Measurements from ENCODE around the gene SEC23B. TPM values are rescaled to one million over a fixed set of nuclear protein-coding genes. Genes with fewer than 3 reads are reported as not detected.
"Not testable (repeated sequence)": the region's sequence is repeated elsewhere in the genome, so short reads cannot be mapped to it uniquely, and the experiment has no call there.

The SEC23B gene
- total RNA-seq, 1 experiment from 2014 or later = 61.3 TPM

- POLR2A ChIA-PET = interaction anchor here (0.7 kb wide), 1 partner anchor 107 kb away, joined by 3 read pairs; no protein-coding TSS in a partner anchor
- H3K9me3 ChIP-seq (ENCODE audit: control insufficient read depth, insufficient read depth, low read depth, low read length) = no peaks in the 10 kb centered on the region
- intact Hi-C loops (cut with micrococcal nuclease; ENCODE audit: unreplicated experiment) (no loop called here), in situ Hi-C loops (cut with HindIII; ENCODE audit: low pct_unique_long_range_greater_than_20kb, low sequenced_read_pairs) (no loop called here)
- no peaks in the 10 kb centered on the region for H3K4me1 ChIP-seq (ENCODE audit: control insufficient read depth, insufficient read depth, low read length)
- H3K36me3 ChIP-seq (ENCODE audit: control insufficient read depth, insufficient read depth, low read length) = peaks cover 16% of the 10 kb centered on the region
- H3K27me3 ChIP-seq (ENCODE audit: control insufficient read depth, insufficient read depth, low read length) = no peaks in the 10 kb centered on the region
- TF ChIP-seq POLR2AphosphoS5 (IDR thresholded peaks at IDR 0.05; ENCODE audit: low read depth, low read length) (no peak), TCF7L2 (IDR thresholded peaks at IDR 0.05; ENCODE audit: low read depth, low read length) (no peak), SIN3A (IDR thresholded peaks at IDR 0.05; ENCODE audit: borderline replicate concordance, insufficient read depth, low read depth, low read length) (no peak)
- TF ChIP-seq, protein P1, sequence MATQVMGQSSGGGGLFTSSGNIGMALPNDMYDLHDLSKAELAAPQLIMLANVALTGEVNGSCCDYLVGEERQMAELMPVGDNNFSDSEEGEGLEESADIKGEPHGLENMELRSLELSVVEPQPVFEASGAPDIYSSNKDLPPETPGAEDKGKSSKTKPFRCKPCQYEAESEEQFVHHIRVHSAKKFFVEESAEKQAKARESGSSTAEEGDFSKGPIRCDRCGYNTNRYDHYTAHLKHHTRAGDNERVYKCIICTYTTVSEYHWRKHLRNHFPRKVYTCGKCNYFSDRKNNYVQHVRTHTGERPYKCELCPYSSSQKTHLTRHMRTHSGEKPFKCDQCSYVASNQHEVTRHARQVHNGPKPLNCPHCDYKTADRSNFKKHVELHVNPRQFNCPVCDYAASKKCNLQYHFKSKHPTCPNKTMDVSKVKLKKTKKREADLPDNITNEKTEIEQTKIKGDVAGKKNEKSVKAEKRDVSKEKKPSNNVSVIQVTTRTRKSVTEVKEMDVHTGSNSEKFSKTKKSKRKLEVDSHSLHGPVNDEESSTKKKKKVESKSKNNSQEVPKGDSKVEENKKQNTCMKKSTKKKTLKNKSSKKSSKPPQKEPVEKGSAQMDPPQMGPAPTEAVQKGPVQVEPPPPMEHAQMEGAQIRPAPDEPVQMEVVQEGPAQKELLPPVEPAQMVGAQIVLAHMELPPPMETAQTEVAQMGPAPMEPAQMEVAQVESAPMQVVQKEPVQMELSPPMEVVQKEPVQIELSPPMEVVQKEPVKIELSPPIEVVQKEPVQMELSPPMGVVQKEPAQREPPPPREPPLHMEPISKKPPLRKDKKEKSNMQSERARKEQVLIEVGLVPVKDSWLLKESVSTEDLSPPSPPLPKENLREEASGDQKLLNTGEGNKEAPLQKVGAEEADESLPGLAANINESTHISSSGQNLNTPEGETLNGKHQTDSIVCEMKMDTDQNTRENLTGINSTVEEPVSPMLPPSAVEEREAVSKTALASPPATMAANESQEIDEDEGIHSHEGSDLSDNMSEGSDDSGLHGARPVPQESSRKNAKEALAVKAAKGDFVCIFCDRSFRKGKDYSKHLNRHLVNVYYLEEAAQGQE (IDR thresholded peaks at IDR 0.05; ENCODE audit: insufficient read depth in 1 of 2, low read depth in 2 of 2, low read length in 1 of 2) = no peak
- TF ChIP-seq, protein P2, sequence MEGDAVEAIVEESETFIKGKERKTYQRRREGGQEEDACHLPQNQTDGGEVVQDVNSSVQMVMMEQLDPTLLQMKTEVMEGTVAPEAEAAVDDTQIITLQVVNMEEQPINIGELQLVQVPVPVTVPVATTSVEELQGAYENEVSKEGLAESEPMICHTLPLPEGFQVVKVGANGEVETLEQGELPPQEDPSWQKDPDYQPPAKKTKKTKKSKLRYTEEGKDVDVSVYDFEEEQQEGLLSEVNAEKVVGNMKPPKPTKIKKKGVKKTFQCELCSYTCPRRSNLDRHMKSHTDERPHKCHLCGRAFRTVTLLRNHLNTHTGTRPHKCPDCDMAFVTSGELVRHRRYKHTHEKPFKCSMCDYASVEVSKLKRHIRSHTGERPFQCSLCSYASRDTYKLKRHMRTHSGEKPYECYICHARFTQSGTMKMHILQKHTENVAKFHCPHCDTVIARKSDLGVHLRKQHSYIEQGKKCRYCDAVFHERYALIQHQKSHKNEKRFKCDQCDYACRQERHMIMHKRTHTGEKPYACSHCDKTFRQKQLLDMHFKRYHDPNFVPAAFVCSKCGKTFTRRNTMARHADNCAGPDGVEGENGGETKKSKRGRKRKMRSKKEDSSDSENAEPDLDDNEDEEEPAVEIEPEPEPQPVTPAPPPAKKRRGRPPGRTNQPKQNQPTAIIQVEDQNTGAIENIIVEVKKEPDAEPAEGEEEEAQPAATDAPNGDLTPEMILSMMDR (IDR thresholded peaks at IDR 0.05) = no peak
- BruUV-seq (replicated peaks) = no TSS peak
- no peak for ATAC-seq
- no peak overlapping the region for H3K4me3 ChIP-seq (ENCODE audit: low read depth in 2 of 2, low read length in 2 of 2)
- CTCF ChIA-PET = no interaction called here
- DNase-seq (ENCODE audit: low read depth, low spot score) = no peak
- H3K27ac ChIP-seq (ENCODE audit: low read length) = no peak overlapping the region
Observed at GRCh38 chr20:18515973-18516372, 8.2 kb downstream of the SEC23B start.

GRCh38 chr20:18522066-18522465, 14.3 kb downstream of the SEC23B start:
- H3K36me3 ChIP-seq (ENCODE audit: control insufficient read depth, insufficient read depth, low read length) = peaks cover 24% of the 10 kb centered on the region
- H3K27ac ChIP-seq (ENCODE audit: low read length); BruUV-seq (replicated peaks); H3K4me3 ChIP-seq (ENCODE audit: low read depth in 2 of 2, low read length in 2 of 2); CTCF ChIA-PET; H3K27me3 ChIP-seq (ENCODE audit: control insufficient read depth, insufficient read depth, low read length); intact Hi-C loops (cut with micrococcal nuclease; ENCODE audit: unreplicated experiment); in situ Hi-C loops (cut with HindIII; ENCODE audit: low pct_unique_long_range_greater_than_20kb, low sequenced_read_pairs); DNase-seq (ENCODE audit: low read depth, low spot score); ATAC-seq; H3K9me3 ChIP-seq (ENCODE audit: control insufficient read depth, insufficient read depth, low read depth, low read length); H3K4me1 ChIP-seq (ENCODE audit: control insufficient read depth, insufficient read depth, low read length): not testable (repeated sequence)
- POLR2A ChIA-PET = interaction anchor here (0.6 kb wide), 1 partner anchor 1179 kb away, joined by 7 read pairs; no protein-coding TSS in a partner anchor

DNA sequence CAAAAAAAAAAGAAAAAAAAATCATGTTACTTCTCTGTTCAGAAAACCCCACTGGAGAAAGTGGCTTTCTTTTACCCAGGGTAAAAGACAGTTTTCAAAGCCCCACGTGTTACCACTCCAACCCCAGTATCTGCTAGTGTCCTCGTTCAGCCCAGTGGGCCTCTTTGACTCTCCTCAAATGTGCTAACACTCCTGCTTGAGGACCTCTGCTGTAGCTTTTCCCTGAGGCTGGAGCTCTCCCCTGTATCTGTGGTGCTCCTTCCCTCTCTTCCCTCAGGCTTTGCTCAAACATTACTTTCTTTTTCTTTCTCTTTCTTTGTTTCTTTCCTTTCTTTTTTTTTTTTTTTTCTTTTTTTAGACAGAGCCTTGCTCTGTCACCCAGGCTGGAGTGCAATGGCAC, 15.3 kb downstream of the SEC23B start:
- Histone ChIP-seq H3K9me3 (ENCODE audit: control insufficient read depth, insufficient read depth, low read depth, low read length) (no peaks in the 10 kb centered on the region), H3K4me3 (ENCODE audit: low read depth in 2 of 2, low read length in 2 of 2) (no peak overlapping the region), H3K36me3 (ENCODE audit: control insufficient read depth, insufficient read depth, low read length) (peaks cover 24% of the 10 kb centered on the region), H3K27me3 (ENCODE audit: control insufficient read depth, insufficient read depth, low read length) (no peaks in the 10 kb centered on the region), H3K27ac (ENCODE audit: low read length) (no peak overlapping the region), H3K4me1 (ENCODE audit: control insufficient read depth, insufficient read depth, low read length) (no peaks in the 10 kb centered on the region)
- BruUV-seq (replicated peaks) = no TSS peak
- CTCF ChIA-PET = interaction anchor here (0.7 kb wide), 1 partner anchor 1414 kb away, joined by 5 read pairs; no protein-coding TSS in a partner anchor
- ATAC-seq (no peak), DNase-seq (ENCODE audit: low read depth, low spot score) (no peak)
- no peak for TF ChIP-seq SIN3A (IDR thresholded peaks at IDR 0.05; ENCODE audit: borderline replicate concordance, insufficient read depth, low read depth, low read length)
- TF ChIP-seq TCF7L2 (IDR thresholded peaks at IDR 0.05; ENCODE audit: low read depth, low read length) = no peak
- POLR2A ChIA-PET = no interaction called here
- intact Hi-C loops (cut with micrococcal nuclease; ENCODE audit: unreplicated experiment) = no loop called here
- in situ Hi-C loops (cut with HindIII; ENCODE audit: low pct_unique_long_range_greater_than_20kb, low sequenced_read_pairs) = no loop called here
